ENCODE data around the gene TEX22.

The TEX22 gene

GRCh38 chr14:105411017-105411941 is 12.9 kb downstream of the TEX22 start (continued):
- no peak for TF ChIP-seq ZNF664 (tag by site-specific recombination; IDR thresholded peaks at IDR 0.05)
- TF ChIP-seq SP3 (tag by site-specific recombination; IDR thresholded peaks at IDR 0.05), result peak; percentile 28; the same call in 1 of the 2 replicates
- TF ChIP-seq, protein P1, sequence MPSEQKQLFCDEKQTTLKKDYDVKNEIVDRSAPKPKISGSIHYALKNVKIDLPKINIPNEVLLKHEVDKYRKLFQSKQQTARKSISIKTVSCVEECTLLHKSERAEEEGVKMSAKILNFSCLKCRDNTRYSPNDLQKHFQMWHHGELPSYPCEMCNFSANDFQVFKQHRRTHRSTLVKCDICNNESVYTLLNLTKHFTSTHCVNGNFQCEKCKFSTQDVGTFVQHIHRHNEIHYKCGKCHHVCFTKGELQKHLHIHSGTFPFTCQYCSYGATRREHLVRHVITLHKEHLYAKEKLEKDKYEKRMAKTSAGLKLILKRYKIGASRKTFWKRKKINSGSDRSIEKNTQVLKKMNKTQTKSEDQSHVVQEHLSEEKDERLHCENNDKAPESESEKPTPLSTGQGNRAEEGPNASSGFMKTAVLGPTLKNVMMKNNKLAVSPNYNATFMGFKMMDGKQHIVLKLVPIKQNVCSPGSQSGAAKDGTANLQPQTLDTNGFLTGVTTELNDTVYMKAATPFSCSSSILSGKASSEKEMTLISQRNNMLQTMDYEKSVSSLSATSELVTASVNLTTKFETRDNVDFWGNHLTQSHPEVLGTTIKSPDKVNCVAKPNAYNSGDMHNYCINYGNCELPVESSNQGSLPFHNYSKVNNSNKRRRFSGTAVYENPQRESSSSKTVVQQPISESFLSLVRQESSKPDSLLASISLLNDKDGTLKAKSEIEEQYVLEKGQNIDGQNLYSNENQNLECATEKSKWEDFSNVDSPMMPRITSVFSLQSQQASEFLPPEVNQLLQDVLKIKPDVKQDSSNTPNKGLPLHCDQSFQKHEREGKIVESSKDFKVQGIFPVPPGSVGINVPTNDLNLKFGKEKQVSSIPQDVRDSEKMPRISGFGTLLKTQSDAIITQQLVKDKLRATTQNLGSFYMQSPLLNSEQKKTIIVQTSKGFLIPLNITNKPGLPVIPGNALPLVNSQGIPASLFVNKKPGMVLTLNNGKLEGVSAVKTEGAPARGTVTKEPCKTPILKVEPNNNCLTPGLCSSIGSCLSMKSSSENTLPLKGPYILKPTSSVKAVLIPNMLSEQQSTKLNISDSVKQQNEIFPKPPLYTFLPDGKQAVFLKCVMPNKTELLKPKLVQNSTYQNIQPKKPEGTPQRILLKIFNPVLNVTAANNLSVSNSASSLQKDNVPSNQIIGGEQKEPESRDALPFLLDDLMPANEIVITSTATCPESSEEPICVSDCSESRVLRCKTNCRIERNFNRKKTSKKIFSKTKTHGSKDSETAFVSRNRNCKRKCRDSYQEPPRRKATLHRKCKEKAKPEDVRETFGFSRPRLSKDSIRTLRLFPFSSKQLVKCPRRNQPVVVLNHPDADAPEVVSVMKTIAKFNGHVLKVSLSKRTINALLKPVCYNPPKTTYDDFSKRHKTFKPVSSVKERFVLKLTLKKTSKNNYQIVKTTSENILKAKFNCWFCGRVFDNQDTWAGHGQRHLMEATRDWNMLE (tag by site-specific recombination; conservative IDR thresholded peaks at IDR 0.05; ENCODE audit: low read depth), result no peak
- TF ChIP-seq ZNF792 (tag by site-specific recombination; IDR thresholded peaks at IDR 0.05), result no peak
- no peak for TF ChIP-seq ZNF416 (tag by site-specific recombination; IDR thresholded peaks at IDR 0.05)
- no peak for TF ChIP-seq YY1 (tag by site-specific recombination; IDR thresholded peaks at IDR 0.05)
- TF ChIP-seq ZNF701 (tag by site-specific recombination; IDR thresholded peaks at IDR 0.05), result no peak
- TF ChIP-seq, protein P2, sequence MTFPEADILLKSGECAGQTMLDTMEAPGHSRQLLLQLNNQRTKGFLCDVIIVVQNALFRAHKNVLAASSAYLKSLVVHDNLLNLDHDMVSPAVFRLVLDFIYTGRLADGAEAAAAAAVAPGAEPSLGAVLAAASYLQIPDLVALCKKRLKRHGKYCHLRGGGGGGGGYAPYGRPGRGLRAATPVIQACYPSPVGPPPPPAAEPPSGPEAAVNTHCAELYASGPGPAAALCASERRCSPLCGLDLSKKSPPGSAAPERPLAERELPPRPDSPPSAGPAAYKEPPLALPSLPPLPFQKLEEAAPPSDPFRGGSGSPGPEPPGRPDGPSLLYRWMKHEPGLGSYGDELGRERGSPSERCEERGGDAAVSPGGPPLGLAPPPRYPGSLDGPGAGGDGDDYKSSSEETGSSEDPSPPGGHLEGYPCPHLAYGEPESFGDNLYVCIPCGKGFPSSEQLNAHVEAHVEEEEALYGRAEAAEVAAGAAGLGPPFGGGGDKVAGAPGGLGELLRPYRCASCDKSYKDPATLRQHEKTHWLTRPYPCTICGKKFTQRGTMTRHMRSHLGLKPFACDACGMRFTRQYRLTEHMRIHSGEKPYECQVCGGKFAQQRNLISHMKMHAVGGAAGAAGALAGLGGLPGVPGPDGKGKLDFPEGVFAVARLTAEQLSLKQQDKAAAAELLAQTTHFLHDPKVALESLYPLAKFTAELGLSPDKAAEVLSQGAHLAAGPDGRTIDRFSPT (tag by site-specific recombination; IDR thresholded peaks at IDR 0.05), result no peak
- no peak for TF ChIP-seq ZNF544 (tag by site-specific recombination; IDR thresholded peaks at IDR 0.05)
- TF ChIP-seq ZNF146 (tag by site-specific recombination; IDR thresholded peaks at IDR 0.05), result no peak
- TF ChIP-seq GLIS1 (tag by site-specific recombination; IDR thresholded peaks at IDR 0.05), result peak; percentile 23
- TF ChIP-seq ZNF571 (tag by site-specific recombination; IDR thresholded peaks at IDR 0.05), result no peak
- TF ChIP-seq ZNF302 (tag by site-specific recombination; IDR thresholded peaks at IDR 0.05; ENCODE audit: low read depth), result no peak
- peak; percentile 74 for TF ChIP-seq ZBTB20 (tag by site-specific recombination; IDR thresholded peaks at IDR 0.05)
- TF ChIP-seq, protein P3, sequence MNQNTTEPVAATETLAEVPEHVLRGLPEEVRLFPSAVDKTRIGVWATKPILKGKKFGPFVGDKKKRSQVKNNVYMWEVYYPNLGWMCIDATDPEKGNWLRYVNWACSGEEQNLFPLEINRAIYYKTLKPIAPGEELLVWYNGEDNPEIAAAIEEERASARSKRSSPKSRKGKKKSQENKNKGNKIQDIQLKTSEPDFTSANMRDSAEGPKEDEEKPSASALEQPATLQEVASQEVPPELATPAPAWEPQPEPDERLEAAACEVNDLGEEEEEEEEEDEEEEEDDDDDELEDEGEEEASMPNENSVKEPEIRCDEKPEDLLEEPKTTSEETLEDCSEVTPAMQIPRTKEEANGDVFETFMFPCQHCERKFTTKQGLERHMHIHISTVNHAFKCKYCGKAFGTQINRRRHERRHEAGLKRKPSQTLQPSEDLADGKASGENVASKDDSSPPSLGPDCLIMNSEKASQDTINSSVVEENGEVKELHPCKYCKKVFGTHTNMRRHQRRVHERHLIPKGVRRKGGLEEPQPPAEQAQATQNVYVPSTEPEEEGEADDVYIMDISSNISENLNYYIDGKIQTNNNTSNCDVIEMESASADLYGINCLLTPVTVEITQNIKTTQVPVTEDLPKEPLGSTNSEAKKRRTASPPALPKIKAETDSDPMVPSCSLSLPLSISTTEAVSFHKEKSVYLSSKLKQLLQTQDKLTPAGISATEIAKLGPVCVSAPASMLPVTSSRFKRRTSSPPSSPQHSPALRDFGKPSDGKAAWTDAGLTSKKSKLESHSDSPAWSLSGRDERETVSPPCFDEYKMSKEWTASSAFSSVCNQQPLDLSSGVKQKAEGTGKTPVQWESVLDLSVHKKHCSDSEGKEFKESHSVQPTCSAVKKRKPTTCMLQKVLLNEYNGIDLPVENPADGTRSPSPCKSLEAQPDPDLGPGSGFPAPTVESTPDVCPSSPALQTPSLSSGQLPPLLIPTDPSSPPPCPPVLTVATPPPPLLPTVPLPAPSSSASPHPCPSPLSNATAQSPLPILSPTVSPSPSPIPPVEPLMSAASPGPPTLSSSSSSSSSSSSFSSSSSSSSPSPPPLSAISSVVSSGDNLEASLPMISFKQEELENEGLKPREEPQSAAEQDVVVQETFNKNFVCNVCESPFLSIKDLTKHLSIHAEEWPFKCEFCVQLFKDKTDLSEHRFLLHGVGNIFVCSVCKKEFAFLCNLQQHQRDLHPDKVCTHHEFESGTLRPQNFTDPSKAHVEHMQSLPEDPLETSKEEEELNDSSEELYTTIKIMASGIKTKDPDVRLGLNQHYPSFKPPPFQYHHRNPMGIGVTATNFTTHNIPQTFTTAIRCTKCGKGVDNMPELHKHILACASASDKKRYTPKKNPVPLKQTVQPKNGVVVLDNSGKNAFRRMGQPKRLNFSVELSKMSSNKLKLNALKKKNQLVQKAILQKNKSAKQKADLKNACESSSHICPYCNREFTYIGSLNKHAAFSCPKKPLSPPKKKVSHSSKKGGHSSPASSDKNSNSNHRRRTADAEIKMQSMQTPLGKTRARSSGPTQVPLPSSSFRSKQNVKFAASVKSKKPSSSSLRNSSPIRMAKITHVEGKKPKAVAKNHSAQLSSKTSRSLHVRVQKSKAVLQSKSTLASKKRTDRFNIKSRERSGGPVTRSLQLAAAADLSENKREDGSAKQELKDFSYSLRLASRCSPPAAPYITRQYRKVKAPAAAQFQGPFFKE (tag by site-specific recombination; IDR thresholded peaks at IDR 0.05; ENCODE audit: borderline replicate concordance), result no peak
- no peak for TF ChIP-seq ZNF311 (tag by site-specific recombination; IDR thresholded peaks at IDR 0.05; ENCODE audit: borderline replicate concordance)
- TF ChIP-seq GLI4 (tag by site-specific recombination; IDR thresholded peaks at IDR 0.05), result no peak
- TF ChIP-seq ZNF561 (tag by site-specific recombination; IDR thresholded peaks at IDR 0.05; ENCODE audit: borderline replicate concordance), result 0 out of 2 replicates have a peak, but pooled peaks have one; percentile 32
- TF ChIP-seq, protein P4, sequence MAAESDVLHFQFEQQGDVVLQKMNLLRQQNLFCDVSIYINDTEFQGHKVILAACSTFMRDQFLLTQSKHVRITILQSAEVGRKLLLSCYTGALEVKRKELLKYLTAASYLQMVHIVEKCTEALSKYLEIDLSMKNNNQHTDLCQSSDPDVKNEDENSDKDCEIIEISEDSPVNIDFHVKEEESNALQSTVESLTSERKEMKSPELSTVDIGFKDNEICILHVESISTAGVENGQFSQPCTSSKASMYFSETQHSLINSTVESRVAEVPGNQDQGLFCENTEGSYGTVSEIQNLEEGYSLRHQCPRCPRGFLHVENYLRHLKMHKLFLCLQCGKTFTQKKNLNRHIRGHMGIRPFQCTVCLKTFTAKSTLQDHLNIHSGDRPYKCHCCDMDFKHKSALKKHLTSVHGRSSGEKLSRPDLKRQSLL (tag by site-specific recombination; IDR thresholded peaks at IDR 0.05), result peak; percentile 72; the same call in 1 of the 2 replicates
- peak; percentile 84 for TF ChIP-seq ZIC2 (tag by site-specific recombination; IDR thresholded peaks at IDR 0.05)
- TF ChIP-seq ZNF23 (tag by site-specific recombination; IDR thresholded peaks at IDR 0.05; ENCODE audit: borderline replicate concordance), result no peak
- TF ChIP-seq ZNF341 (tag by site-specific recombination; IDR thresholded peaks at IDR 0.05; ENCODE audit: low read depth), result no peak
